HG02870 (cell line): Measurements from ENCODE around the gene DMKN.

ENCODE experiments used
- ATAC-seq: cut with Tn5 transposase; IDR thresholded peaks from one replicate; pipeline ENCODE4 v1.9.1; 2021; ENCODE audit warnings: mild to moderate bottlenecking, moderate library complexity; ENCODE audit not compliant: unreplicated experiment

Gene DMKN, protein sequence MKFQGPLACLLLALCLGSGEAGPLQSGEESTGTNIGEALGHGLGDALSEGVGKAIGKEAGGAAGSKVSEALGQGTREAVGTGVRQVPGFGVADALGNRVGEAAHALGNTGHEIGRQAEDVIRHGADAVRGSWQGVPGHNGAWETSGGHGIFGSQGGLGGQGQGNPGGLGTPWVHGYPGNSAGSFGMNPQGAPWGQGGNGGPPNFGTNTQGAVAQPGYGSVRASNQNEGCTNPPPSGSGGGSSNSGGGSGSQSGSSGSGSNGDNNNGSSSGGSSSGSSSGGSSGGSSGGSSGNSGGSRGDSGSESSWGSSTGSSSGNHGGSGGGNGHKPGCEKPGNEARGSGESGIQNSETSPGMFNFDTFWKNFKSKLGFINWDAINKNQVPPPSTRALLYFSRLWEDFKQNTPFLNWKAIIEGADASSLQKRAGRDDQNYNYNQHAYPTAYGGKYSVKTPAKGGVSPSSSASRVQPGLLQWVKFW

DNA sequence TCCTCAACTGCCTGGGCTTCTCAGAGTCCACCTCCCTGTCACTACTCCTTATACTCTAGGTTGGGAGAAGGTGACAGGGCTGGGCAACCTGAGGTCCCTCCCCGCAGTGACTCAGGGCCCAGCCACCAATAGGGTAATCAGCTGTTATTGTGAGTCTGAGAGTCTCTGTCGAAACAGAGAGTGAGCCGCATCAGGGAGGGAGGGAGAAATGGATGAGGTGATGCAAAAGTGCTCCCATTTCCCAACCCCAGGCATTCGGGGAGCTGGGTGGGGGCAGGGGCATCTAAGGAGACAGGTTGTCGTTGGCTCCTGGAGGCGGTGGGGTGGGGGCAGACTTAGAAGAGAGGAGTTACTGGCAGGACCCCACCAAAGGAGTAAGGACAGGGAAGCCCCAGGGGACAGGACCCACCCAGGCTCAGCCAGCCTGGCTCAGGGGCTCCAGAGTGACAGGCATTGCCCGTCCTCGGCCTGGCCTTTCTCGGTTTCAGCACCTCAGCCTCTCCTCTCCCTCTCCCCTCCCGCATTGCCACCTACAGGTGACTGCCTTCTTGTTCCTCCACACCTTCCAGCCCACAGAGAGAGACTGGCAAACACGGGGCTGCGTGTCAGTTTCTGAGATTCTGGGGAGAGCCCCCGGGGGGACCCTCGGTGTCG, at the start of gene DMKN:
Gene DMKN, minus strand, starts transcription at position 22 of the 654 bp plus-strand sequence. CDS start 174 bp downstream, outside the sequence.
- ATAC-seq = no peak

GRCh38 chr19:35562776-35563175, 49.3 kb upstream of the DMKN start:
- ATAC-seq = no peak

DNA sequence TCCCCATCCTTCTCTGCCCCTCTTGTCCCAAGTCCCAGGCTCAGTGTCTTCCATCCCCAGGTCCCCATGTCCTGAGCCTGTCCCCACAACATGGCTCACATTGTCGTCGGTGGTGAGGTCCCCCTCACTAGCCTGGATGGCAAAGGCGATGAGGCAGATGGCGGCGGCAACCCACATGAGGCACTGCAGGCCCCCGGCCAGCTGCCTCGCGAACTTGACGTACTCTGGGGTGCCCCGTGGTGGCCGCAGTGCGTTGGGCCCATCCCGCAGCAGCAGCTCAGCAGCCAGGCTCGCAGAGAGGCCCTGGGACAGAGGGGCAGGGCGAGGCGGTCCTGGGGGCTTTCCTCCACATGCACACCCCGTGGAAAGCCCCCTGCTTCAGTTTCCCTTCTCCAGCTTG, 48.9 kb upstream of the DMKN start:
- ATAC-seq = no peak

GRCh38 chr19:35561436-35561835, 48.0 kb upstream of the DMKN start:
- ATAC-seq = no peak

DNA sequence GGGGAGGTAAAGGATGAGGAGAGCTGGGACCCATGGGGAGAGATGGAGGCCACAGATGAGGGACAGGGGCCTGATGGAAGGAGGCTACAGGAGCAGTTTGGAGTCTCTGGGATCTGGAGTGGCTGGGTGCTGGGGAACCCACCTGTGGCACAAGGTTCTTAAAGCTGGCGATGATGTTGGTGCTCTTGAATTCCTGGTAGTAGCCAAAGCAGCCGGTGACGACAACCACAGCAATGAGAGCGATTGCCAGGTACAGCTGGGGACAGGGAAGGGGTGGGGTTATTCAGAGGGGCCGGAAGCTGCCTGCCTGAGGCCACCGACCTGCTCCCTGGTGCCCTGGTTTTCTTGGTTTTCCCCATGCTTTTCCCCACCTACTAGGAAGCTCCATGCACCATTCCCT, 47.2 kb upstream of the DMKN start:
- no peak for ATAC-seq

DNA sequence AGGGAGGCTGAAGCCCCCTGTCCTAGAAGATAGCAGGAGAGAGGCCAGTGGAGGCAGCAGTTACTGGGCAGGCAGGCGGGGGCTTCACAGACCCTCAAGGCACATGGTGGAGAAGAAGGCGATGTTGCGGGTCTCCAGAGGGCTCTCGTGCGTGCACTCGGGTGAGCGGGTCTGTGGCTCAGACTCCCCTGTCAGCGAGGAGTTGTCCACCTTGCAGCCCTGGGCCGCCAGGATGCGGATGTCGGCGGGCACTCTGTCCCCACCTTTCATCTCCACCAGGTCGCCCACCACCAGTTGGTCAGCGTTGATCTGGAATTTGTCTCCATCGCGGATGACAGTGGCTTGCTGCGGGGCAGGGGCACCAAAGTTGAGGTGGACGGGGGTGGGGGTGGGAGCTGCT, 46.8 kb upstream of the DMKN start:
- no peak for ATAC-seq

DNA sequence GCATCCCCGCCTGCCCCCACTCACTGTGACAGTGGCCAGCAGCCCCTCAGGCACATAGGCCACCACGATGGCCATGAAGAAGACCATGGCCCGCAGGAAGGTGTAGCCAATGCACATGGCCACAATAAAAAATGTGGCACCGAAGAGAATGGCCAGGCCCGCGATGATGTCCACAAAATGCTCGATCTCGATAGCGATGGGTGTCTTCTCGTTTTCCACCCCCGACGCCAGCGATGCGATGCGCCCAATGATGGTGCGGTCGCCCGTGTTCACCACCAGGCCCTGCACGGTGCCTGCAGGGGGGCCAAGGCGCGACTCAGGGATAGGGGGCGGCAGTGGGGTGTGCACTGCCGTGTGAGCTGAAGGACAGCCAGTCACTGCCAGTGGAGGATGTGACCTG, 46.3 kb upstream of the DMKN start:
- ATAC-seq = no peak

DNA sequence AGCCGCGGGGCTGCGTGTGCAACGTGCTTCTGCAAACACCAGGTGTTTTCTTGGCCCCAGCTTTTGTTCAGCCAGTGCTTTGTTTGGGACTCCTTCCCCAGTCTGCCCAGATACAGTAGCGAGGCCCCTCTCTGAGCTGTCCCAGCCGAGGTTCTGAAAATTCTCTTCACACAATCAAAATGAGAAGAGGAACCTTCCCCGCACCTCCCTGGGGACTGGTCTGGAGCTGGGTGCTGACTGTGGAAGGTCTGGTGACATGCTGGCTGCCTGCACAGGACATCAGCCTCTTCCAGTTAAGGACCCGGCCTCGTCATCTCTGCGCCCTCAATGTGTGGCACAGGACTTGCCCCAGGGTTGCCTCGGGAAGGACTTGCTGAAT, 45.8 kb upstream of the DMKN start:
- no peak for ATAC-seq

DNA sequence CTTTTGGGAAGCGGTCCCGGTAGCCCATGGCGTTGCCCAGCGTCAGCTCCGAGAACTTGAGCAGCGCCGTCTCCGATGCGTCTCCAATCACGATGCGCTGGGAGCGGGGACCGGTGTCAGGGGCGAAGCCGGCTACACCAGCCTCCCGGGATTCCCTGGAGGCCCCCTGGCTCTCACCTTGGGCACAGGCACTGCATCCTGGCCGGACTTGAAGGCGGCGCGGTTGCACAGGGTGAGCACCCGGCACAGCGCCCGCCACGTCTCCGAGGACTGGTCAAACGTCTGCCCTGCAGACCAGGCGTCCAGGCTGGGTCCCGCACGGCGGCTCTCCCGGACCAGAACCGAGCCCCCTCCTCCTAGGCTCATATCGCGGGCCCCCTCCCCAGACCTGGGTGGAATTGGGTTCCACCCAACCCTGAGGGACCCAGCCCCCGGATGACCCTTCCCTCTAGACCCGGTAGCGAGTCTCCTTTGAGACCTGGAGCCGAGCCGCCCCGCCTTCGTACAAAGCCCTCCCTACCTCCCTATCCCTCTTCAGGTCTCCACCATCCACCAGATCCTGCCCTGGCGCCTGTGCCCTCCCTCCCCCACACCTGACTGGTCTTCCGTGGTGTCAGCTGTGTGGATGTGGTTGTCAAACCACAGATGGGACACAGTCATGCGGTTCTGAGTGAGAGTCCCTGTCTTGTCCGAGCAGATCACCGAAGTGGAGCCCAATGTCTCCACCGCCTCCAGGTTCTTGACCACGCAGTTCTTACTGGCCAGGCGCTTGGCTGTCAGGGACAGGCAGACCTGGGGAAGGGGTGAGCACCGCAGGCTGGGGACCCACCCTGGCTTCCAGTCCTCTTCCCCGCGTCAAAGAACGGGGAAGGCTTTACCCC, 45.2 kb upstream of the DMKN start:
- no peak for ATAC-seq

DNA sequence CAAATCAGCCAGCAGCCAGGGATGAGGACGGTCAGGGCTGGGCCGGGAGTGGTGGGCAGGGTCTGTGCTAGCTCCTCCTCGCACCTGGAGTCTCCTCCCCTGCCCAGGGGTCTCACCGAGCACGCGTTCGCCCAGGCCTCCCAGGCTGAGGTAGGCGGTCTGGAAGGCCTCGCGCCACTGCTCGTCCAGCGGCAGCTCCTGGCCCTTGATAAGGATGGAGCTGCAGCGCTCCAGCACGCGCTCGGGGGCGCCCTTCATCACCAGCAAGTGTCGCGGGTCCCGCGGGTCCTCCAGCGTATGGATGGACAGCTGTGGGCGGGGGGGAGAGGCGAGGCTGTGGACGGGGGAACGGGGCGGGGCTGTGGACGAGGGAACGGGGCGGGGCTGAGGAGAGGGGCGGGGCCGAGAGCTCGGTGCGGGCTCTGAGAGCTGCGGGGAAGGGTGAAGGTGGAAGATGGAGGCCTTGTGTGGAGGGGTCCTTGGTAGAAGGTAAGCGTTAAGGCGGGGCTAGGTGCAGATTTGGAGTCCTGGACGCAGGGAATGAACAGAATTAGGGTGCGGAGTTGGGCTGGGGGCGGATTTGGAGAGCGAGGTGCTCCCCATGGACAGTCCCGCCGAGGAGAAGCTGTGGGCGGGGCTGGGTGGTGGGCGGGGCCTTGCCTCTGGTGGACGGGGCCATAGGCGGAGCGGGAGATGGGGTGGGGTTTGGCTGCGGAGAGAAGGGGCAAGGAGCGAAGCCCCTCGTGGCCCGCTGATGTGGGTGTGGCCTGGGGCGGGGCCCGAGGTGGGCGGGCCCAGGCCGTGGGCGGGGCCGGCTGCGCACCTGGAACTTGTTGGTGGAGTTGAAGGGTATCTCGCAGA, 44.3 kb upstream of the DMKN start:
- no peak for ATAC-seq

DNA sequence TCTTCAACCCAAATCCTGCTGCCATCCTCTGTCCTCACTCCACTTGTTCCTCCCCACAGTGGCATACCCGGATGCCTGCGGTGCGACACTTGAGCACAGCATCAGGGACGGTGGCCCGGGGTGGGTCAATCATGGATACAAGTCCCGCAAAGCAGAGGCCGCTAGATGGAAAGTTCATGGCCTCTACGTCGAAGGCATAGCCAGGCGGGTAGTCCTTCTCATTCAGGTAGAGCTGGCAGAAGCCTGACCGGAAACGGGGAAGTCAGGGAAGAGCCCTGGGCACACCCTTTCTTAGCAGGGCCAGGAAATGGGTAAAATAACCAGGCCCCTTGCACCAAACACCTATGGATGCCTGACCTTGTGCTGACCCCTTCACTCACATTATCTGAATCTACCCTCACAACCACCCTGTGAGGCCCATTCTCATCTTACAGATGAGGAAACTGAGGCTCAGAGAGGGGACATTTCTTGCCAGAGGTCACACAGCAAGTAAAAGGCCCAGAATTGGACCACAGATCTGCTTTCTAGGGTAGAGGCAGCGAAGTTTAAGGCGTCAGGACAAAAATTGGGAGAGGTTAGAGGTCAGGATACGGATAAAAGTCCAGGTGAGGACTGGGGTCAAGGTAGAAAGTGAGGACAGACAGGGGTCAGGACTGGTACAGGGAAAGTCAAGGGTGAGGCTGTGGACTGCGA, 43.5 kb upstream of the DMKN start:
- ATAC-seq = no peak

DNA sequence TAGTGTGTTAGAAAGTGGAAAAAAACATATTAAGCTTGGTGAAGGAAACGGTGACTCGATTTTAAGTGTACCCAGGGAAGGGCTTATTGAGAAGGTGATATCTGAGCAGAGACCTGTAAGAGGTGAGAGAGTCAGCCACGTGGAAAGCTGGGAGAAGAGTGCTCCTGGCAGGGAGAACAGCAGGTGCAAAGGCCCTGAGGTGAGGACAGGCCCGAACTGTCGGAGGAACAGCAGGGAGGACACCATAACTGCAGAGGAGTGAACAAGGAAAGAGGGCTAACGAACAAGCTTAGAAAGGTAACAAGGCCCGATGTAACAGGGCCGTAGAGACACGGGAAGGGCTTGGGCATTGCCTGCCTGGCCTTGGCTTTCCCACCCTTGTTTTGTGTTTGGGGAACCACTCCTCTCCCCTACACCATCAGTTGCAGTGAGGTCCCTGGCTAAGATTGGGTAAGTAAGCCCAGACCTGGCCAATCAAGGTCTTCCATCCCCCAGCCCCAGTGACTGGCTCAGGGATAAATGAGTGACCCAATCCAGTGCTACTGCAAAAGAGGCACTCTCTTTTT, 42.7 kb upstream of the DMKN start:
- no peak for ATAC-seq

DNA sequence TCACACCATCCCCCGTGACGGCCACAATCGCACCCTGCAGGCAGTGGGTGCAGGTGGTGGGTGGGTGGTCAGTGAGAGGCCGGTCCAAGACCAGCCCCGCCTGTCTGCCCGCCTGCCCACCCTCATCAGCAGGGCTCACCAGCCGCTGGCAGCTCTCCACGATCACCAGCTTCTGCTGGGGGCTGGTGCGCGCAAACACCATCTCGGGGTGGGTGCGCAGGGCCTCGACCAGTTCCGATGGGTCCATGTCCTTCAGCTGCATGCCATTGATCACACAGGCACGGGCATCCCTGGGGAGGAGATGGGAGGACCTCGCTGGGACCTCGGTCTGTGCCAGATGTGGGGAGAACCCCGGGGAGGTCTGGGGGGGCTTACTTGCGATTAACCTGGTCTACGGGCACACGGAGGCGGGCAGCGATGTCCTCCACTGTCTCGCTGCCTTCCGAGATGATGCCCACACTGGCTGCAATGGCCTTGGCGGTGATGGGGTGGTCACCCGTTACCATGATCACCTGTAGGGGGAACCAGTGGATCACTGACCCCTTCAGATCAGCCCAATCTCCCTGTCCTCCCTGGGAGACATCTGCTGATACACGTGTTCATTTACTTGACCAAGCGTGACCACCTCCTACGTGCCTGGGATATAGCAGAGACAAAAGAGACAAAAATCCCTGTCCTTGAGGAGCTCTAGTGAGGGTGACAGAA, 42.0 kb upstream of the DMKN start:
- no peak for ATAC-seq

- ATAC-seq = no peak
Measured at GRCh38 chr19:35554076-35554475, 40.6 kb upstream of the DMKN start.

GRCh38 chr19:35553385-35554000, 40.0 kb upstream of the DMKN start:
- no peak for ATAC-seq

- ATAC-seq = no peak
Measured at GRCh38 chr19:35552534-35553384, 39.3 kb upstream of the DMKN start.

DNA sequence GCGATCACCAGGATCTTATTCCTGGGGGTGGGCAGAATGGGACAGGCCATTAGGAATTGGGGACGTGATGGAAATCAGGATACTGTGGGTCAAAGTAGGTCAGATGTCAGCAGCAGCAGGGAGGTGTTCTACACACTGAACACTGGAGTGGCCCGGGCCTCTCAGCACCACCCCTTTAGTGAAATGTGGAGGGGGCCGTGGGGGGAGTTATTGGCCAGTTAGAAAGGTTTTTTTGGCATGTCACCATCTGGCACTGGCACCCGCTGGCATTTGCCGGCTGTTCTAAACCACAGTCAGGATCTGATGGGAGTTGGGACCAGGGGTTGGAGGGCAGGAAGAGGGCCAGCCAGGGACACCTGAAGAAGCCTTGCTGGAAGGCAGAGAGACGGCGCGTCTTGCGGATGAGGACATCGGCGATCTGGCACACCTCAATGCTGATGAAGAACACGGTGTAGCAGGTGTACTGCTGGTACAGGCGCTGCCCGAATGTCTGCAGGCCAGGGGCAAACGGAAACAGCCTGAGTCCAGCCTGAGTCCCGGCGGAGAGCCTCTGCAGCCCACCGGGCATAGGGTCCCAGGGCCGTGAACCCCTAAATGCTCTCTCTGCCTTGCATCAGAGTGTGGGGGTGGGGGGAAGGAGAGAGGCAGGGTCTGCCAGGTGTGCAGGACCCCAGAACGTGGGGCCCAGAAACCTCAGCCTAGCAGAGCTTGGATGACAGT, 37.8 kb upstream of the DMKN start:
- no peak for ATAC-seq
